Liver (tissue), 9 donors: ENCODE results near the gene STRC. TPM values are rescaled to one million over a fixed set of nuclear protein-coding genes. Genes with fewer than 3 reads are reported as not detected.
"Not testable (repeated sequence)": the region's sequence is repeated elsewhere in the genome, so short reads cannot be mapped to it uniquely, and the experiment has no call there.

Source experiments
- DNase-seq: peaks from one replicate; pipeline ENCODE4 v3.0.0-alpha.2; 2017; ENCODE audit warnings: low spot score
- H3K27ac ChIP-seq, 2 donors: one replicate each; pipeline ENCODE4 v1.7.0; 2013; ENCODE audit warnings: inconsistent platforms in 2 of 2, low read length in 2 of 2, control low read depth in 1 of 2, low read depth in 1 of 2, mild to moderate bottlenecking in 1 of 2
- H3K27me3 ChIP-seq, 4 donors: one replicate each; pipeline versions ENCODE4 v1.6.1 to v1.7.0; 2013; ENCODE audit warnings: low read length in 3 of 4, inconsistent platforms in 1 of 4, mild to moderate bottlenecking in 1 of 4, moderate library complexity in 1 of 4; ENCODE audit not compliant: control insufficient read depth in 4 of 4, insufficient read depth in 4 of 4
- H3K36me3 ChIP-seq, 4 donors: one replicate each; pipeline versions ENCODE4 v1.6.1 to v1.7.0; 2013; ENCODE audit warnings: low read length in 3 of 4, mild to moderate bottlenecking in 3 of 4, low read depth in 1 of 4, moderate library complexity in 1 of 4; ENCODE audit not compliant: control insufficient read depth in 4 of 4, insufficient read depth in 3 of 4
- H3K4me1 ChIP-seq, 4 donors: one replicate each; pipeline versions ENCODE4 v1.6.1 to v1.7.0; 2013; ENCODE audit warnings: low read length in 3 of 4, mild to moderate bottlenecking in 3 of 4, moderate library complexity in 1 of 4; ENCODE audit not compliant: control insufficient read depth in 4 of 4, insufficient read depth in 4 of 4
- H3K4me3 ChIP-seq, 3 donors: one replicate each; pipeline versions ENCODE4 v1.6.1 to v1.7.0; 2013; ENCODE audit warnings: low read length in 3 of 3, control low read depth in 1 of 3, low read depth in 1 of 3, mild to moderate bottlenecking in 1 of 3
- H3K9ac ChIP-seq, 2 donors: one replicate each; pipeline ENCODE4 v1.7.0; 2013; ENCODE audit warnings: low read length in 2 of 2, mild to moderate bottlenecking in 2 of 2, moderate library complexity in 2 of 2, control low read depth in 1 of 2, low read depth in 1 of 2
- H3K9me3 ChIP-seq, 4 donors: one replicate each; pipeline versions ENCODE4 v1.6.1 to v1.7.0; 2013; ENCODE audit warnings: low read length in 3 of 4; ENCODE audit not compliant: control insufficient read depth in 4 of 4
- whole genome bisulfite sequencing: extraction: QIAGEN DNeasy Blood & Tissue Kit; methylation state at CpG from one replicate; pipeline ENCODE4 v1.1.7; 2013; 5-methylcytosine and 5-hydroxymethylcytosine counted together
- polyA plus RNA-seq, 2 donors: library from polyadenylated mRNA; stranded (reverse) in 1 of 2; unstranded in 1 of 2; fragments of 200-250 nt in 1 of 2; fragments of >200 nt in 1 of 2; fragmentation: Nextera tagmentation in 1 of 2; extraction: Ambion mirVana in 1 of 2; gene quantifications; one replicate each; pipeline versions ENCODE4 v1.2.1 to v1.2.3, GENCODE V29; 2013 to 2015
- total RNA-seq, 2 donors: library from RNA; depleted of rRNA; stranded (reverse); fragments of >200 nt; gene quantifications; one replicate each; pipeline ENCODE4 v1.2.3, GENCODE V29; 2014
- donor health status: healthy.
- donor health status: healthy.
- donor health status: healthy.
- donor health status: healthy.
- donor health status: healthy.

The STRC gene
- total RNA-seq: under 1 TPM in 1 of 2 donors, not detected in 1; 0.25 TPM
- under 1 TPM; 0.02 to 0.29 TPM for polyA plus RNA-seq

DNA sequence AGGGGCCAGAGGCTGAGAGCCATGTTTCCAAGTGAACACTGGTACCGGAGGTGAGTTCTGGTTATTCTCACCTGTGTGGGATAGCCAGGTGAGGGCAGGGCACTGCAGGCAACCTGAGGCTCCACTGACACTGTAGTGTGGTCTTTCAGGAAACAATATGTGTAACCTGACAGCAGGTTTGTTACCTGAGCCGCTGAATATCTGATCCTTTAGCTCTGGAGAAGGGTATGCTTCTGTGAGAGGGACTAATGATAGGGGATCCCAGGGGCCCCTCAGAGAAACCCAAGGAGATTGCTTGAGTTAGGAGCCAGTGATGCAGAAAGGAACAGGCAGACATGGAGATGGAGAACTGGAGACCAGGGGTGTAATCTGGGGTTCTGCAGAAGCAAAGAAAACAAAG, at the start of gene STRC:
Gene STRC, minus strand, starts transcription at position 101 of the 400 bp plus-strand sequence. Its CDS starts 78 bp downstream, at position 23.
- WGBS: no CpG with 5 or more reads among the region's 2 CpGs
- H3K9ac ChIP-seq, DNase-seq, H3K4me3 ChIP-seq, H3K27me3 ChIP-seq, H3K36me3 ChIP-seq, H3K9me3 ChIP-seq, H3K4me1 ChIP-seq, H3K27ac ChIP-seq: not testable (repeated sequence)

DNA sequence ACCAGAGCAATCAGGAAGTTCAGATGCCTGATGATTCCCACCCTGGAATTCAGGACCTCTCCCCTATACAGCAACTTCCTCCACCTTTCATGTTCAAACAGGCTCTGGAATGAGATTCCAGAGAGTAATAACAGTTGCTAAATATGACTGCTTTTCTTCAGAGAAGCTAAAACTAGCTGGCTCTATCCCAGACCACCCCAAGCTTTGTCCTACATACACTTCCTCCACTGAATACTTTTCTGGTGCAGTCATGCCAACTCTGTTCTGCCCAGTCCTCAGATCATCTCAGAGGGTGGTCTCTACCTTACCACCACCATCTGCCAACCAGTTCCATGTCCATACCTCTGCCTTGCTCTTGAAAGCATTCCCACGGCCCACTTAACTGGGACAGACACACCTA, 47.6 kb upstream of the STRC start:
- WGBS: no CpG with 5 or more reads among the region's 1 CpG
- not testable (repeated sequence) for H3K4me1 ChIP-seq, H3K9ac ChIP-seq, H3K36me3 ChIP-seq, H3K9me3 ChIP-seq, H3K27ac ChIP-seq, H3K4me3 ChIP-seq, DNase-seq, H3K27me3 ChIP-seq

DNA sequence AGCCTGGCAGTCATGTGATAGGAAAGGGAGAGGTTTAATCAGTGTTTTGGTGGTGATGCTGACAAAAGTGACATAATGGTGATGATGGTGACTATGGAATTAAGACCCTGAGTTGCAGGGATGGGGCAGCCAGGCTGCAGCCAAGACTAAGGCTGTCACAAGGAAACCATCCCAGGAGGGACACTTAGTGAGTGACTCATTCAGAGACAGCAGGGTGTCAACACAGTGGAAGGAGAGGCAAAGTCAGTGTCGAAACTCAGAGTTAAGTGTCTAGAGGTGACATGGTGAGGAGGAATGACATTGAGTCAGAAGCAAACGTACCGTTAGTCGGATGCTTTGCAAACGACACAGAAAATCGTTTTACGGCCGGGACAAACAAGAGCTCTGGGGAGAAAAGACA, 44.7 kb upstream of the STRC start:
- H3K27me3 ChIP-seq, DNase-seq, H3K27ac ChIP-seq, H3K9me3 ChIP-seq, H3K4me1 ChIP-seq, H3K36me3 ChIP-seq, H3K9ac ChIP-seq, H3K4me3 ChIP-seq: not testable (repeated sequence)
- no CpG with 5 or more reads among the region's 8 CpGs for WGBS

- not testable (repeated sequence) for H3K9ac ChIP-seq, H3K36me3 ChIP-seq, H3K27ac ChIP-seq, DNase-seq, H3K27me3 ChIP-seq, H3K4me3 ChIP-seq, H3K9me3 ChIP-seq, H3K4me1 ChIP-seq
- 93% methylated on average over 1 of the region's 2 CpGs for WGBS
These were observed 43.7 kb upstream of the STRC start for GRCh38 chr15:43662293-43662692.

- not testable (repeated sequence) for H3K36me3 ChIP-seq, DNase-seq, H3K9ac ChIP-seq, H3K27me3 ChIP-seq, H3K27ac ChIP-seq, H3K4me1 ChIP-seq, H3K9me3 ChIP-seq, H3K4me3 ChIP-seq
- 100% methylated on average over 3 of the region's 10 CpGs for WGBS
These were observed 41.1 kb upstream of the STRC start for GRCh38 chr15:43659727-43660126.

DNA sequence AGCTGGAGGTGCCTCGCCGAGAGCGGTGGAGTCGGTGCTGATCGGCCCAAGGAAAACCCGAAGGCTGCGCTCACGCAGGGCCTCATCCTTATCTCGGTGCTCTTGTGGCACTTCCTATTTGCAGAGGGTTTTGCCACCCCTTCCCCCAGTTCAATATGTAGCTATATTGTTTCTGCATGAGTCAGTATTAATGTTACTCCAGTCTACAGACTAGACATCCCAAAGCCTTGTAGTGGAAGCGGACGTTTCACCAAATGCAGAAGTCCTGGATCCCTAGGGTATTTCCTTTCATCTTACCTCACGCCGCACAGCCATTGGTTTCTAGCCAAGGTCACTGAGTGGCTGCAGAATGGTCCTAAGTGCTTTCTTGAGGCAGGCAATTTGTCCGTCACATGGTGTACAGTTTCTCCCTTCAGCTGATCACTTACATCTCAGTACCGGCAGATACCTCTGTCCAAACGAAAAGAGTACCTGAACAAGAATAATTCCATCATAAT, 30.9 kb upstream of the STRC start:
- not testable (repeated sequence) for H3K9me3 ChIP-seq, H3K4me3 ChIP-seq, H3K36me3 ChIP-seq, DNase-seq, H3K27ac ChIP-seq, H3K27me3 ChIP-seq, H3K4me1 ChIP-seq, H3K9ac ChIP-seq
- 96% methylated on average over 16 of the region's 16 CpGs for WGBS
